ENCODE measurements around the gene RELN.

Gene RELN

GRCh38 chr7:103941976-103942375 lies 47.5 kb downstream of the RELN start:
- H3K27ac ChIP-seq (ENCODE audit: low read depth, low read length), result no peak overlapping the region
- no peak overlapping the region for H3K4me3 ChIP-seq (ENCODE audit: low read depth, low read length)
- no peaks in the 10 kb centered on the region for H3K4me1 ChIP-seq (ENCODE audit: control insufficient read depth, insufficient read depth, low read length)
- H3K9ac ChIP-seq (ENCODE audit: low read depth, low read length), result no peak overlapping the region
- no peaks in the 10 kb centered on the region for H3K27me3 ChIP-seq (ENCODE audit: control insufficient read depth, insufficient read depth, low read length)
- no peaks in the 10 kb centered on the region for H3K36me3 ChIP-seq (ENCODE audit: control insufficient read depth, insufficient read depth, low read length)
- no peaks in the 10 kb centered on the region for H3K9me3 ChIP-seq (ENCODE audit: control insufficient read depth, insufficient read depth, low read length)

GRCh38 chr7:103940382-103941268 lies 48.8 kb downstream of the RELN start:
- Histone ChIP-seq H3K27ac (ENCODE audit: low read depth, low read length) (no peak overlapping the region), H3K4me3 (ENCODE audit: low read depth, low read length) (no peak overlapping the region), H3K36me3 (ENCODE audit: control insufficient read depth, insufficient read depth, low read length) (no peaks in the 10 kb centered on the region), H3K9me3 (ENCODE audit: control insufficient read depth, insufficient read depth, low read length) (no peaks in the 10 kb centered on the region), H3K27me3 (ENCODE audit: control insufficient read depth, insufficient read depth, low read length) (no peaks in the 10 kb centered on the region), H3K4me1 (ENCODE audit: control insufficient read depth, insufficient read depth, low read length) (no peaks in the 10 kb centered on the region), H3K9ac (ENCODE audit: low read depth, low read length) (no peak overlapping the region)

- Histone ChIP-seq H3K9me3 (ENCODE audit: control insufficient read depth, insufficient read depth, low read length) (no peaks in the 10 kb centered on the region), H3K36me3 (ENCODE audit: control insufficient read depth, insufficient read depth, low read length) (no peaks in the 10 kb centered on the region), H3K27ac (ENCODE audit: low read depth, low read length) (no peak overlapping the region), H3K9ac (ENCODE audit: low read depth, low read length) (no peak overlapping the region), H3K27me3 (ENCODE audit: control insufficient read depth, insufficient read depth, low read length) (no peaks in the 10 kb centered on the region), H3K4me1 (ENCODE audit: control insufficient read depth, insufficient read depth, low read length) (no peaks in the 10 kb centered on the region), H3K4me3 (ENCODE audit: low read depth, low read length) (no peak overlapping the region)
These were observed 51.8 kb downstream of the RELN start for GRCh38 chr7:103937680-103938079.

GRCh38 chr7:103936558-103936957 lies 52.9 kb downstream of the RELN start:
- Histone ChIP-seq H3K9ac (ENCODE audit: low read depth, low read length) (no peak overlapping the region), H3K9me3 (ENCODE audit: control insufficient read depth, insufficient read depth, low read length) (no peaks in the 10 kb centered on the region), H3K36me3 (ENCODE audit: control insufficient read depth, insufficient read depth, low read length) (no peaks in the 10 kb centered on the region), H3K27ac (ENCODE audit: low read depth, low read length) (no peak overlapping the region), H3K4me3 (ENCODE audit: low read depth, low read length) (no peak overlapping the region), H3K4me1 (ENCODE audit: control insufficient read depth, insufficient read depth, low read length) (no peaks in the 10 kb centered on the region), H3K27me3 (ENCODE audit: control insufficient read depth, insufficient read depth, low read length) (no peaks in the 10 kb centered on the region)

- no peaks in the 10 kb centered on the region for H3K9me3 ChIP-seq (ENCODE audit: control insufficient read depth, insufficient read depth, low read length)
- H3K27ac ChIP-seq (ENCODE audit: low read depth, low read length), result no peak overlapping the region
- H3K36me3 ChIP-seq (ENCODE audit: control insufficient read depth, insufficient read depth, low read length), result no peaks in the 10 kb centered on the region
- H3K4me1 ChIP-seq (ENCODE audit: control insufficient read depth, insufficient read depth, low read length), result no peaks in the 10 kb centered on the region
- no peak overlapping the region for H3K4me3 ChIP-seq (ENCODE audit: low read depth, low read length)
- no peaks in the 10 kb centered on the region for H3K27me3 ChIP-seq (ENCODE audit: control insufficient read depth, insufficient read depth, low read length)
- H3K9ac ChIP-seq (ENCODE audit: low read depth, low read length), result no peak overlapping the region
These were observed 55.0 kb downstream of the RELN start for GRCh38 chr7:103934508-103934907.

GRCh38 chr7:103932389-103932788 lies 57.1 kb downstream of the RELN start:
- H3K4me3 ChIP-seq (ENCODE audit: low read depth, low read length), result no peak overlapping the region
- H3K27ac ChIP-seq (ENCODE audit: low read depth, low read length), result no peak overlapping the region
- no peaks in the 10 kb centered on the region for H3K27me3 ChIP-seq (ENCODE audit: control insufficient read depth, insufficient read depth, low read length)
- H3K9ac ChIP-seq (ENCODE audit: low read depth, low read length), result no peak overlapping the region
- no peaks in the 10 kb centered on the region for H3K9me3 ChIP-seq (ENCODE audit: control insufficient read depth, insufficient read depth, low read length)
- H3K36me3 ChIP-seq (ENCODE audit: control insufficient read depth, insufficient read depth, low read length), result no peaks in the 10 kb centered on the region
- H3K4me1 ChIP-seq (ENCODE audit: control insufficient read depth, insufficient read depth, low read length), result no peaks in the 10 kb centered on the region

GRCh38 chr7:103929901-103930311 lies 59.6 kb downstream of the RELN start:
- Histone ChIP-seq H3K27me3 (ENCODE audit: control insufficient read depth, insufficient read depth, low read length) (no peaks in the 10 kb centered on the region), H3K9ac (ENCODE audit: low read depth, low read length) (no peak overlapping the region), H3K27ac (ENCODE audit: low read depth, low read length) (no peak overlapping the region), H3K36me3 (ENCODE audit: control insufficient read depth, insufficient read depth, low read length) (no peaks in the 10 kb centered on the region), H3K4me1 (ENCODE audit: control insufficient read depth, insufficient read depth, low read length) (no peaks in the 10 kb centered on the region), H3K4me3 (ENCODE audit: low read depth, low read length) (no peak overlapping the region), H3K9me3 (ENCODE audit: control insufficient read depth, insufficient read depth, low read length) (no peaks in the 10 kb centered on the region)

- H3K27ac ChIP-seq (ENCODE audit: low read depth, low read length), result no peak overlapping the region
- no peak overlapping the region for H3K4me3 ChIP-seq (ENCODE audit: low read depth, low read length)
- no peaks in the 10 kb centered on the region for H3K36me3 ChIP-seq (ENCODE audit: control insufficient read depth, insufficient read depth, low read length)
- H3K9ac ChIP-seq (ENCODE audit: low read depth, low read length), result no peak overlapping the region
- no peaks in the 10 kb centered on the region for H3K27me3 ChIP-seq (ENCODE audit: control insufficient read depth, insufficient read depth, low read length)
- no peaks in the 10 kb centered on the region for H3K4me1 ChIP-seq (ENCODE audit: control insufficient read depth, insufficient read depth, low read length)
- no peaks in the 10 kb centered on the region for H3K9me3 ChIP-seq (ENCODE audit: control insufficient read depth, insufficient read depth, low read length)
These were observed 60.9 kb downstream of the RELN start for GRCh38 chr7:103928581-103928980.

GRCh38 chr7:103924184-103924583 lies 65.3 kb downstream of the RELN start:
- H3K36me3 ChIP-seq (ENCODE audit: control insufficient read depth, insufficient read depth, low read length), result no peaks in the 10 kb centered on the region

GRCh38 chr7:103922407-103922806 lies 67.1 kb downstream of the RELN start:
- Histone ChIP-seq H3K4me1 (ENCODE audit: control insufficient read depth, insufficient read depth, low read length) (no peaks in the 10 kb centered on the region), H3K27me3 (ENCODE audit: control insufficient read depth, insufficient read depth, low read length) (no peaks in the 10 kb centered on the region)

More at GRCh38 chr7:103924184-103924583, 65.3 kb downstream of the RELN start:
- Histone ChIP-seq H3K9me3 (ENCODE audit: control insufficient read depth, insufficient read depth, low read length) (no peaks in the 10 kb centered on the region), H3K27ac (ENCODE audit: low read depth, low read length) (no peak overlapping the region), H3K4me1 (ENCODE audit: control insufficient read depth, insufficient read depth, low read length) (no peaks in the 10 kb centered on the region), H3K4me3 (ENCODE audit: low read depth, low read length) (no peak overlapping the region), H3K27me3 (ENCODE audit: control insufficient read depth, insufficient read depth, low read length) (no peaks in the 10 kb centered on the region), H3K9ac (ENCODE audit: low read depth, low read length) (no peak overlapping the region)

GRCh38 chr7:103921692-103922091 lies 67.8 kb downstream of the RELN start:
- Histone ChIP-seq H3K9me3 (ENCODE audit: control insufficient read depth, insufficient read depth, low read length) (no peaks in the 10 kb centered on the region), H3K27me3 (ENCODE audit: control insufficient read depth, insufficient read depth, low read length) (no peaks in the 10 kb centered on the region), H3K9ac (ENCODE audit: low read depth, low read length) (no peak overlapping the region), H3K4me1 (ENCODE audit: control insufficient read depth, insufficient read depth, low read length) (no peaks in the 10 kb centered on the region), H3K36me3 (ENCODE audit: control insufficient read depth, insufficient read depth, low read length) (no peaks in the 10 kb centered on the region), H3K4me3 (ENCODE audit: low read depth, low read length) (no peak overlapping the region), H3K27ac (ENCODE audit: low read depth, low read length) (no peak overlapping the region)

More at GRCh38 chr7:103922407-103922806, 67.1 kb downstream of the RELN start:
- Histone ChIP-seq H3K27ac (ENCODE audit: low read depth, low read length) (no peak overlapping the region), H3K36me3 (ENCODE audit: control insufficient read depth, insufficient read depth, low read length) (no peaks in the 10 kb centered on the region), H3K4me3 (ENCODE audit: low read depth, low read length) (no peak overlapping the region), H3K9ac (ENCODE audit: low read depth, low read length) (no peak overlapping the region), H3K9me3 (ENCODE audit: control insufficient read depth, insufficient read depth, low read length) (no peaks in the 10 kb centered on the region)
